Measurements from ENCODE around the gene TMC5. TPM values are rescaled to one million over a fixed set of nuclear protein-coding genes. Genes with fewer than 3 reads are reported as not detected.

TMC5 gene
- total RNA-seq, 2 donors from 2014 or later: 0.16 TPM; not detected in 1

DNA sequence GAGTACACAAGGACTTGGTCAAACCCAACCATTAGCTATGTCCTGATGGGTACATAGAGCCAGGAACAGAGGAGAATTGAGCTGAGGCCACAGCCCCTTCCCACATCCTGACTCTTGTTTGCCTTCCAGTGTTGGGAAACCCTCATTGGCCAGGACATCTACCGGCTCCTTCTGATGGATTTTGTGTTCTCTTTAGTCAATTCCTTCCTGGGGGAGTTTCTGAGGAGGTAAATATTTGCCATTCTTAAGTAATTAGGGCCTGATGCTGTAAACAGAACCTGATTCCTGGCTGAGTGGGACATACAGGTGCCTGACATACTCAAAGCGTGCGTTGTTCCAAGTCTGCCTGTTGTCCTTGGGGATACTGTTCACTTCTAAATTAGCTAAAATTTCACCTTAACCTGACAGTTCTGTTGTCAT, 61.6 kb downstream of the TMC5 start:
- no peaks in the 10 kb centered on the region for H3K9me3 ChIP-seq
- DNase-seq (ENCODE audit: low spot score): no peak
- TF ChIP-seq, protein P1, sequence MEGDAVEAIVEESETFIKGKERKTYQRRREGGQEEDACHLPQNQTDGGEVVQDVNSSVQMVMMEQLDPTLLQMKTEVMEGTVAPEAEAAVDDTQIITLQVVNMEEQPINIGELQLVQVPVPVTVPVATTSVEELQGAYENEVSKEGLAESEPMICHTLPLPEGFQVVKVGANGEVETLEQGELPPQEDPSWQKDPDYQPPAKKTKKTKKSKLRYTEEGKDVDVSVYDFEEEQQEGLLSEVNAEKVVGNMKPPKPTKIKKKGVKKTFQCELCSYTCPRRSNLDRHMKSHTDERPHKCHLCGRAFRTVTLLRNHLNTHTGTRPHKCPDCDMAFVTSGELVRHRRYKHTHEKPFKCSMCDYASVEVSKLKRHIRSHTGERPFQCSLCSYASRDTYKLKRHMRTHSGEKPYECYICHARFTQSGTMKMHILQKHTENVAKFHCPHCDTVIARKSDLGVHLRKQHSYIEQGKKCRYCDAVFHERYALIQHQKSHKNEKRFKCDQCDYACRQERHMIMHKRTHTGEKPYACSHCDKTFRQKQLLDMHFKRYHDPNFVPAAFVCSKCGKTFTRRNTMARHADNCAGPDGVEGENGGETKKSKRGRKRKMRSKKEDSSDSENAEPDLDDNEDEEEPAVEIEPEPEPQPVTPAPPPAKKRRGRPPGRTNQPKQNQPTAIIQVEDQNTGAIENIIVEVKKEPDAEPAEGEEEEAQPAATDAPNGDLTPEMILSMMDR (IDR thresholded peaks at IDR 0.05): no peak

DNA sequence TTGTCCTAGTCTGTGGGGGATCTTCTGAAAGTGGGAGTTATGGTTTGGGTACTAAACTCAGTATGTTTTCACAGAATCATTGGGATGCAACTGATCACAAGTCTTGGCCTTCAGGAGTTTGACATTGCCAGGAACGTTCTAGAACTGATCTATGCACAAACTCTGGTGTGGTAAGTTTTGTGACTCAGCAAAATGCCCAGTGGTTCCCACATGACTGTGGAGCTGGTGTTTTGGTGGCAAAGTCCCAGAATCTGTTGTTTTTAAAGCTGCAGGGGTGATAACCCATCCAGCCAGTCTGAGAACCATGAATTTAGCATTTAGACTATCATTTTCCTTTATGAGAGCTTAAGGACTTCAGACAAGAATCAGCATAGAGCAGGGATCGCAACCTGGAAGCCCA, 63.6 kb downstream of the TMC5 start:
- TF ChIP-seq, protein P1 (IDR thresholded peaks at IDR 0.05): no peak
- H3K4me1 ChIP-seq: no peaks in the 10 kb centered on the region
- DNase-seq (ENCODE audit: low spot score): no peak
- no peak overlapping the region for H3K4me3 ChIP-seq
- no peaks in the 10 kb centered on the region for H3K36me3 ChIP-seq
- no peaks in the 10 kb centered on the region for H3K9me3 ChIP-seq
- H3K27me3 ChIP-seq: no peaks in the 10 kb centered on the region
- no peak overlapping the region for H3K27ac ChIP-seq

More for the DNA sequence above, 61.6 kb downstream of the TMC5 start:
- Histone ChIP-seq H3K4me3 (no peak overlapping the region), H3K36me3 (no peaks in the 10 kb centered on the region), H3K27ac (no peak overlapping the region), H3K4me1 (no peaks in the 10 kb centered on the region), H3K27me3 (no peaks in the 10 kb centered on the region)

DNA sequence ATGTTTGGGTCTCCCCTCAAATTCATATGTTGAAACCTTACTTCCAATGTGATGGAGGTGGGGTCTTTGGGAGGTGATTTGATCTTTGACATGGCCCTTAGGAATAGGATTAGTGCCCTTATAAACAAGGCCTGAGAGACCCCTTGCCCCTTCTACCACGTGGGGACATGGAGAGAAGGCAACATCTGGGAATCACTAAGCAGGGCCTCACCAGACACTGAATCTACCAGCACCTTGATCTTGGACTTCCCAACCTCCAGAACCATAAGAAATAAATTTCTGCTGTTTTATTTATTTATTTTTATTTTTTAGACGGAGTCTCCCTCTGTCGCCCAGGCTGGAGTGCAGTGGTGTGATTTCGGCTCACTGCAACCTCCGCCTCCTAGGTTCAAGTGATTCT, 64.1 kb downstream of the TMC5 start:
- H3K36me3 ChIP-seq: no peaks in the 10 kb centered on the region
- H3K4me1 ChIP-seq: no peaks in the 10 kb centered on the region
- no peaks in the 10 kb centered on the region for H3K9me3 ChIP-seq
- no peak overlapping the region for H3K27ac ChIP-seq
- DNase-seq (ENCODE audit: low spot score): no peak
- H3K4me3 ChIP-seq: no peak overlapping the region
- no peaks in the 10 kb centered on the region for H3K27me3 ChIP-seq
- TF ChIP-seq, protein P1 (IDR thresholded peaks at IDR 0.05): no peak

DNA sequence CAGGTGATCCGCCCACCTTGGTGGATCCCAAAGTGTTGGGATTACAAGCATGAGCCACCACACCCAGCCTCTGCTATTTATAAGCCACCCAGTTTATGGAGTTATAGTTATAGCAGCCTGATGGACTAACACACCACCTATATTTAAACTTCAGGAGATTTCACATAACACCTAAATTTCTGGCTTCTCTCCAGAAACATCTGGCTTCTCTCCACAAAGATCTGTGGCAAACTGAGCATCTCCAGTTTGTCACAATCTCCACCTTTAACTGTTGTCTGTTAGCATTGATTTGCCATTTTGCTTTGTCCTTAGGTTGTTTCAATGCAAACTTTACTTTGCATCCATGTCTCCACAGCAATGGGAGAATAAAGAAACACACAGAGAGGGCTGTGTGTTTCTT, 64.6 kb downstream of the TMC5 start:
- Histone ChIP-seq H3K9me3 (no peaks in the 10 kb centered on the region), H3K4me3 (no peak overlapping the region), H3K27me3 (no peaks in the 10 kb centered on the region), H3K27ac (no peak overlapping the region), H3K4me1 (no peaks in the 10 kb centered on the region), H3K36me3 (no peaks in the 10 kb centered on the region)
- TF ChIP-seq, protein P1 (IDR thresholded peaks at IDR 0.05): no peak
- DNase-seq (ENCODE audit: low spot score): no peak

DNA sequence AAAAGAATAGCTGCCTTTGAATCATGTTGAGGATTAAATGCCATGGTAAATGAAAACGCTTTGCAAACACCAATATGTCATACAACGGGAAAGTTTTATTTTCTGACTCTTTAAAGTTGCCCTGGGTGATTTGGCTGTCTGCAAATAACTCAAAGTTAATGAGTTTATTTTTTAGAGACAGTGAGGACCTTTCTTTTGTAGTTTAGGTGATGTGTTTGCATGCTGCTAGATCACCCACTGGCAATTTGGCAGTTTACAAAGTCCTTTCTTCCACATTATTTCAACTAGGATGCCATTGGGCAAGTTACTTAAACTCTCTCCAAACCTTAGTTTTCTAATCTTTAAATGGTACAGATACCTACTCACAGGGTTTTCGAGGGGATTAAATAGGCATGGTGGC, 66.4 kb downstream of the TMC5 start:
- TF ChIP-seq, protein P1 (IDR thresholded peaks at IDR 0.05): no peak

DNA sequence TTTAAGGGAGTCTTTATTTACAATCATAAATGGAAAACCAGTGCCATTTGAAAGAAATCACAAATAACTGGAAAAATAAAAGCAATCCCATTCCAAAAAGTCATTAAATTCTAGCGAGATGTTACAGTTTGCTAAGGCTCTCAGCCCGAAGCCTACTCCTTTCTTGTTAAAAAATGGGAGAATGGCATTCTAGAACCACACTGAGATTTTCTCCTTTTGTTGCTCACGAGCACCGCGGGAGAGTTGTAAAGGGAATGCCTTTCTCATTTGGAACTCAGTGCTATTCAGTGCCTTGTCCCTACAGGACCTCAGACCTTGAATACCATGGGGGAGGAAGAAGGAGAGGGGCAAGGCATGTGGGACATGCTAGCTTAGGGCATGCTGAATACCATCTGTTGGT, 67.9 kb downstream of the TMC5 start:
- H3K27ac ChIP-seq: no peak overlapping the region
- H3K9me3 ChIP-seq: no peaks in the 10 kb centered on the region
- TF ChIP-seq, protein P1 (IDR thresholded peaks at IDR 0.05): no peak
- no peak overlapping the region for H3K4me3 ChIP-seq
- no peaks in the 10 kb centered on the region for H3K36me3 ChIP-seq
- DNase-seq (ENCODE audit: low spot score): no peak
- no peaks in the 10 kb centered on the region for H3K27me3 ChIP-seq
- no peaks in the 10 kb centered on the region for H3K4me1 ChIP-seq

More for the DNA sequence above, 66.4 kb downstream of the TMC5 start:
- Histone ChIP-seq H3K36me3 (no peaks in the 10 kb centered on the region), H3K4me3 (no peak overlapping the region), H3K4me1 (no peaks in the 10 kb centered on the region), H3K27ac (no peak overlapping the region), H3K27me3 (no peaks in the 10 kb centered on the region), H3K9me3 (no peaks in the 10 kb centered on the region)
- no peak for DNase-seq (ENCODE audit: low spot score)

Data from right atrium auricular region (tissue), 2 donors.